ENCODE data around the gene RNASE12. TPM values are rescaled to one million over a fixed set of nuclear protein-coding genes. Genes with fewer than 3 reads are reported as not detected.

RNASE12 gene
- total RNA-seq, 1 experiment from 2014 or later: not detected

DNA sequence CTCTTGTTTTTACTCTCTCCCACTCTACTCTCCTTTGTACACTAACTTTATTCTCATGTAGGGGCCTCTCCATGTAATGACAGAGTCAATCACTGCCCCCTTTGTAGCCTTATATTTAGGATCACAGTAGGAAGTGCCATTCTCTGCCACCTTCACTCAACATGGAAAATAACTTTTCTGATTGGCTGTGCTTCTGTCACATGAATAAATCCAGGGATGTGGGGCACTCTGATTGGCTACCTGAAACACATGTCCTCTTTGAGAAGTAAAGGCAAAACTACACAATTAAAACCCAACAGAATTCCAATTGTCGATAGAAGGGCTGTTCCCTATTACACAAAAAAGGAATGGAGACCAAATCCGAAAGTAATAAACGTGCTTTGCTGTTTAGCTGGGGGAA, 30.2 kb downstream of the RNASE12 start, which contains the start of gene RNASE9:
RNASE9 (minus strand) TSS at position 87 of the 400 bp plus-strand sequence.
- H2BK120ac ChIP-seq (ENCODE audit: low read depth, low read length, poor library complexity, severe bottlenecking): no peak within 1 kb of the TSS

More for the DNA sequence above, 30.2 kb downstream of the RNASE12 start, which contains the start of gene RNASE9:
- Histone ChIP-seq H3K4me1 (ENCODE audit: insufficient read depth, low read length) (peaks cover 8% of the 10 kb centered on the region; the same call in 1 of the 2 replicates), H3T11ph (ENCODE audit: low read length) (no peak within 1 kb of the TSS), H3K23me2 (ENCODE audit: insufficient read length, low read depth, low read length, poor library complexity, severe bottlenecking) (no peaks in the 10 kb centered on the region), H3K79me2 (ENCODE audit: insufficient read depth, low read length) (no peaks in the 10 kb centered on the region), H2BK20ac (ENCODE audit: low read depth, low read length, poor library complexity, severe bottlenecking) (no peak within 1 kb of the TSS), H4K5ac (ENCODE audit: insufficient read length, low read depth, low read length) (no peak within 1 kb of the TSS), H2AK5ac (ENCODE audit: insufficient read length, low read length) (no peak within 1 kb of the TSS), H3K4me2 (ENCODE audit: insufficient read depth, insufficient read length, low read length) (no peak within 1 kb of the TSS), H4K8ac (replicated peaks; ENCODE audit: insufficient read length, low read depth, low read length) (no peak within 1 kb of the TSS), H4K20me1 (ENCODE audit: control insufficient read depth, insufficient read depth, insufficient read length) (no peaks in the 10 kb centered on the region), H4K91ac (ENCODE audit: insufficient read length, low read depth, low read length) (no peak within 1 kb of the TSS), H3K18ac (ENCODE audit: insufficient read length, low read depth, low read length) (no peak within 1 kb of the TSS), H3K14ac (ENCODE audit: insufficient read depth, low read length) (no peak within 1 kb of the TSS), H3K27me3 (ENCODE audit: insufficient read depth, low read length) (no peaks in the 10 kb centered on the region), H2AFZ (ENCODE audit: low read length) (no peak within 1 kb of the TSS), H3K4ac (ENCODE audit: low read depth, low read length) (no peak within 1 kb of the TSS), H3K79me1 (ENCODE audit: insufficient read depth, low read depth, low read length, poor library complexity, severe bottlenecking) (no peaks in the 10 kb centered on the region), H3K56ac (ENCODE audit: insufficient read length, low read depth, low read length) (no peak within 1 kb of the TSS), H3K9ac (ENCODE audit: extremely low read depth, insufficient read length, low read length) (no peak within 1 kb of the TSS), H2BK5ac (ENCODE audit: insufficient read length, low read length) (no peak within 1 kb of the TSS), H3K23ac (ENCODE audit: insufficient read length, low read depth, low read length) (no peak within 1 kb of the TSS), H2BK12ac (ENCODE audit: insufficient read length, low read depth, low read length) (no peak within 1 kb of the TSS), H3K9me3 (ENCODE audit: control insufficient read depth, low read depth, low read length) (no peaks in the 10 kb centered on the region), H2BK15ac (ENCODE audit: low read depth, low read length) (no peak within 1 kb of the TSS), H3K27ac (ENCODE audit: insufficient read length, low read depth, low read length) (peak within 1 kb of the TSS; percentile 20)
- TF ChIP-seq, protein P1, sequence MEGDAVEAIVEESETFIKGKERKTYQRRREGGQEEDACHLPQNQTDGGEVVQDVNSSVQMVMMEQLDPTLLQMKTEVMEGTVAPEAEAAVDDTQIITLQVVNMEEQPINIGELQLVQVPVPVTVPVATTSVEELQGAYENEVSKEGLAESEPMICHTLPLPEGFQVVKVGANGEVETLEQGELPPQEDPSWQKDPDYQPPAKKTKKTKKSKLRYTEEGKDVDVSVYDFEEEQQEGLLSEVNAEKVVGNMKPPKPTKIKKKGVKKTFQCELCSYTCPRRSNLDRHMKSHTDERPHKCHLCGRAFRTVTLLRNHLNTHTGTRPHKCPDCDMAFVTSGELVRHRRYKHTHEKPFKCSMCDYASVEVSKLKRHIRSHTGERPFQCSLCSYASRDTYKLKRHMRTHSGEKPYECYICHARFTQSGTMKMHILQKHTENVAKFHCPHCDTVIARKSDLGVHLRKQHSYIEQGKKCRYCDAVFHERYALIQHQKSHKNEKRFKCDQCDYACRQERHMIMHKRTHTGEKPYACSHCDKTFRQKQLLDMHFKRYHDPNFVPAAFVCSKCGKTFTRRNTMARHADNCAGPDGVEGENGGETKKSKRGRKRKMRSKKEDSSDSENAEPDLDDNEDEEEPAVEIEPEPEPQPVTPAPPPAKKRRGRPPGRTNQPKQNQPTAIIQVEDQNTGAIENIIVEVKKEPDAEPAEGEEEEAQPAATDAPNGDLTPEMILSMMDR (conservative IDR thresholded peaks at IDR 0.05): no peak
- Mint-ChIP-seq H3K9me3 (no peaks in the 10 kb centered on the region), H3K27ac (peak within 1 kb of the TSS; percentile 73 to 94 (median 78); a peak in 5 of 7 replicates), H3K4me1 (peaks cover 50 to 56% of the 10 kb centered on the region in 2 experiments), H3K4me3 (peak within 1 kb of the TSS in 1 of 2 experiments; percentile 27; a peak in 2 of 5 replicates), H3K36me3 (ENCODE audit: insufficient read depth in 1 of 3, low read depth in 3 of 3) (no peaks in the 10 kb centered on the region), H3K27me3 (ENCODE audit: low read depth) (no peaks in the 10 kb centered on the region)
- WGBS (ENCODE audit: extremely low coverage, insufficient read length, low lambda C conversion rate): no CpG with 5 or more reads among the region's 3 CpGs
- no peak for DNase-seq

All from H9 (cell line).